HG03469 (cell line): Measurements from ENCODE around the gene ACTR5.

Experiments
- ATAC-seq: cut with Tn5 transposase; IDR thresholded peaks from one replicate; pipeline ENCODE4 v1.9.1; 2021; ENCODE audit warnings: mild to moderate bottlenecking, moderate library complexity, moderate number of reproducible peaks; ENCODE audit not compliant: unreplicated experiment

Gene ACTR5

GRCh38 chr20:38748097-38748860, at the start of gene ACTR5:
ACTR5 (plus strand) TSS chr20:38748460; CDS start chr20:38748479, 19 bp downstream.
- ATAC-seq, result peak; percentile 55

- no peak for ATAC-seq
Observed at GRCh38 chr20:38698541-38698940, 49.7 kb upstream of the ACTR5 start.

GRCh38 chr20:38700141-38700540, 48.1 kb upstream of the ACTR5 start:
- no peak for ATAC-seq

- no peak for ATAC-seq
Observed at GRCh38 chr20:38700926-38701325, 47.3 kb upstream of the ACTR5 start.

- no peak for ATAC-seq
Observed at GRCh38 chr20:38703526-38703925, 44.7 kb upstream of the ACTR5 start.

GRCh38 chr20:38704136-38704535, 44.1 kb upstream of the ACTR5 start:
- ATAC-seq, result no peak

- no peak for ATAC-seq
Observed at GRCh38 chr20:38706509-38706908, 41.8 kb upstream of the ACTR5 start.

GRCh38 chr20:38714308-38714707, 34.0 kb upstream of the ACTR5 start:
- ATAC-seq, result no peak

- no peak for ATAC-seq
Observed at GRCh38 chr20:38715646-38716045, 32.6 kb upstream of the ACTR5 start.

GRCh38 chr20:38722683-38723016, 25.6 kb upstream of the ACTR5 start:
- no peak for ATAC-seq

- no peak for ATAC-seq
Observed at GRCh38 chr20:38723017-38723847, 25.0 kb upstream of the ACTR5 start.

GRCh38 chr20:38723848-38724625, 24.2 kb upstream of the ACTR5 start, which contains the start of gene SLC32A1:
SLC32A1 (plus strand) TSS chr20:38724486; CDS start chr20:38724725, 239 bp downstream.
- ATAC-seq, result no peak

- no peak for ATAC-seq
Observed at GRCh38 chr20:38724626-38725147, 23.6 kb upstream of the ACTR5 start.

- no peak for ATAC-seq
Observed at GRCh38 chr20:38725148-38725901, 22.9 kb upstream of the ACTR5 start.

GRCh38 chr20:38725931-38726803, 22.1 kb upstream of the ACTR5 start:
- no peak for ATAC-seq

- no peak for ATAC-seq
Observed at GRCh38 chr20:38726804-38727606, 21.3 kb upstream of the ACTR5 start.

- ATAC-seq, result no peak
Observed at GRCh38 chr20:38727607-38728190, 20.6 kb upstream of the ACTR5 start.

- ATAC-seq, result no peak
Observed at GRCh38 chr20:38728191-38728781, 20.0 kb upstream of the ACTR5 start.
